ENCODE data around the gene VAV3.

The VAV3 gene

GRCh38 chr1:107670397-107671040 is 294.5 kb downstream of the VAV3 start:
- WGBS, 2 experiments (ENCODE audit: insufficient coverage in 2 of 2) = 85 to 90% methylated on average over 3 of the region's 5 CpGs
- Histone ChIP-seq H3K9me3 (ENCODE audit: control insufficient read depth, low read length) (no peaks in the 10 kb centered on the region), H3K36me3 (ENCODE audit: control insufficient read depth, insufficient read depth, low read length) (no peaks in the 10 kb centered on the region), H3K4me3 (ENCODE audit: extremely low read depth, insufficient read depth, low read length, poor library complexity, severe bottlenecking) (no peak overlapping the region), H3K4me1 (ENCODE audit: control insufficient read depth, insufficient read depth, low read length, poor library complexity, severe bottlenecking) (no peaks in the 10 kb centered on the region), H3K27ac (ENCODE audit: low read depth, low read length, severe bottlenecking) (no peak overlapping the region)

GRCh38 chr1:107669996-107670395 is 295.0 kb downstream of the VAV3 start:
- Histone ChIP-seq H3K27ac (ENCODE audit: low read depth, low read length, severe bottlenecking) (no peak overlapping the region), H3K4me3 (ENCODE audit: extremely low read depth, insufficient read depth, low read length, poor library complexity, severe bottlenecking) (no peak overlapping the region), H3K9me3 (ENCODE audit: control insufficient read depth, low read length) (no peaks in the 10 kb centered on the region), H3K36me3 (ENCODE audit: control insufficient read depth, insufficient read depth, low read length) (no peaks in the 10 kb centered on the region), H3K4me1 (ENCODE audit: control insufficient read depth, insufficient read depth, low read length, poor library complexity, severe bottlenecking) (no peaks in the 10 kb centered on the region)
- whole genome bisulfite sequencing, 2 experiments (ENCODE audit: insufficient coverage in 2 of 2) = 80 to 92% methylated on average over 1 of the region's 1 CpG

DNA sequence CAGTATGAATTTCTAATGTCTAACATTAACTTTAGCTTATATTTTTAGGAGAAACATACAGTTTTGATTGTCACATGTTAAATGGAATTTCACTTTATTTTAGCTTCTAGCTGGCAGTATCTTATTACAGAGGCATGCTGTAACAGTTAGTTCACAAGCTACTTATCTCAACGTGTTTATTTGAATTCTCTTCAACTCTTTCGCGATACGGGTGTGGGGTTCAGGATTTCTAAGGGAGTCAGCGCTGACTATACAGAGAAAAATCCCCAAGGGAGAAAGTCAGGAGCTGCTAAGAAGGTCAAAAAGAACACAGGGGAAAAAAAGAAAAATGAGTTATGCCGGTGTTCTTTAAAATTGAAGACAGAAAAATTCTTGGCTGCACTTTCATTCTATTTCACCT is 296.2 kb downstream of the VAV3 start:
- Histone ChIP-seq H3K27ac (ENCODE audit: low read depth, low read length, severe bottlenecking) (no peak overlapping the region), H3K4me1 (ENCODE audit: control insufficient read depth, insufficient read depth, low read length, poor library complexity, severe bottlenecking) (no peaks in the 10 kb centered on the region), H3K4me3 (ENCODE audit: extremely low read depth, insufficient read depth, low read length, poor library complexity, severe bottlenecking) (no peak overlapping the region), H3K9me3 (ENCODE audit: control insufficient read depth, low read length) (no peaks in the 10 kb centered on the region), H3K36me3 (ENCODE audit: control insufficient read depth, insufficient read depth, low read length) (no peaks in the 10 kb centered on the region)
- WGBS, 2 experiments (ENCODE audit: insufficient coverage in 2 of 2) = 83 to 100% methylated on average over 4 to 5 of the region's 6 CpGs

- Histone ChIP-seq H3K4me1 (ENCODE audit: control insufficient read depth, insufficient read depth, low read length, poor library complexity, severe bottlenecking) (no peaks in the 10 kb centered on the region), H3K4me3 (ENCODE audit: extremely low read depth, insufficient read depth, low read length, poor library complexity, severe bottlenecking) (no peak overlapping the region), H3K36me3 (ENCODE audit: control insufficient read depth, insufficient read depth, low read length) (no peaks in the 10 kb centered on the region), H3K27ac (ENCODE audit: low read depth, low read length, severe bottlenecking) (no peak overlapping the region), H3K9me3 (ENCODE audit: control insufficient read depth, low read length) (no peaks in the 10 kb centered on the region)
- WGBS, 2 experiments (ENCODE audit: insufficient coverage in 2 of 2) = 89% methylated on average over 3 of the region's 5 CpGs; no CpG with 5 or more reads in 1 of the 2 experiments
Observed at GRCh38 chr1:107666493-107666892, 298.5 kb downstream of the VAV3 start.

DNA sequence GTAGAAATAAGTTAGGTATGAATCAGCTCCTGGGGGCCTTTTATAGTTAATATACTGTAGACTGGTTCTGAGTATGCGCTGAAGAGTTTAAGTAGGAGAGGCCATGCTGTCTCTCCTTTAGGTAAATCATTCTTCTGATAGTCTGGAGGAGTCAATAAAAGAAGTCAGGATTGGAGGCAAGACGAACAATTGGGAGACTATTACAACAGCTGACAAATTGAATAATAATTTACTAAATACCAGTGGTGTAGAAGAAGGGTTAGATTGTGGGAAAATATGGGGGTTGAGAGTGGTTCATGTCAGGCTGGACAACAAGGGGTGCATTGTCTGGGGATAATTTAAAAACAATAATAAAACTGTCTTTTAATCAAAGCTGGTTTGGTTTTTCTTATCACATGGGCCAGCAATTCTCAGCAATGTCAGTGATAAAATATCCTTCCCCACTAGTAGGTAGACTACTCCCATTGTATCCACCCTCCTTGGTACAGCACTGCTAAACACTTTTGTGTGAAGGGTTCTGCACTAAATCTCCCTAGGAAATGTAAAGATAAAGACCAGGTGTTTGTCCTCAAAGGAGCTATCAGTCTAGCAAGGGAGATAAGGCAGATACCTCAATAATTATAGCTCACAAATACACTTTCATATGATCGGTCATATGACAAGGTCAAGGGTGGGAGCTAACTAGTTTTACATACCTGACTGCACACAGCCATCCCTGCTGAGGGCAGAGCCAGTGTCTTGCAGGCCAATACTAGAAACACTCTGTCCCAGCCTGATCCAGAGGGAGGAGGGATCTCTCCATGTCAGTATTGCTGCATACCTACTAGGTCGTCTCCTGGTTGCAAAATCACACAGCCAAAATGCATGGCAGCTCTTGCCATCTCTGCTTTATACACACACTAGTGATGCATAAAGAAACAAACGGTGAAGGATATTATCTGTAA is 299.7 kb downstream of the VAV3 start:
- WGBS, 2 experiments (ENCODE audit: insufficient coverage in 2 of 2) = 100% methylated on average over 1 of the region's 5 CpGs; no CpG with 5 or more reads in 1 of the 2 experiments
- Histone ChIP-seq H3K36me3 (ENCODE audit: control insufficient read depth, insufficient read depth, low read length) (no peaks in the 10 kb centered on the region), H3K4me3 (ENCODE audit: extremely low read depth, insufficient read depth, low read length, poor library complexity, severe bottlenecking) (no peak overlapping the region), H3K9me3 (ENCODE audit: control insufficient read depth, low read length) (no peaks in the 10 kb centered on the region), H3K4me1 (ENCODE audit: control insufficient read depth, insufficient read depth, low read length, poor library complexity, severe bottlenecking) (no peaks in the 10 kb centered on the region), H3K27ac (ENCODE audit: low read depth, low read length, severe bottlenecking) (no peak overlapping the region)

GRCh38 chr1:107662971-107663370 is 302.0 kb downstream of the VAV3 start:
- Histone ChIP-seq H3K27ac (ENCODE audit: low read depth, low read length, severe bottlenecking) (no peak overlapping the region), H3K4me1 (ENCODE audit: control insufficient read depth, insufficient read depth, low read length, poor library complexity, severe bottlenecking) (no peaks in the 10 kb centered on the region), H3K9me3 (ENCODE audit: control insufficient read depth, low read length) (no peaks in the 10 kb centered on the region), H3K4me3 (ENCODE audit: extremely low read depth, insufficient read depth, low read length, poor library complexity, severe bottlenecking) (no peak overlapping the region), H3K36me3 (ENCODE audit: control insufficient read depth, insufficient read depth, low read length) (no peaks in the 10 kb centered on the region)
- no CpG with 5 or more reads among the region's 2 CpGs for WGBS, 2 experiments (ENCODE audit: insufficient coverage in 2 of 2)

DNA sequence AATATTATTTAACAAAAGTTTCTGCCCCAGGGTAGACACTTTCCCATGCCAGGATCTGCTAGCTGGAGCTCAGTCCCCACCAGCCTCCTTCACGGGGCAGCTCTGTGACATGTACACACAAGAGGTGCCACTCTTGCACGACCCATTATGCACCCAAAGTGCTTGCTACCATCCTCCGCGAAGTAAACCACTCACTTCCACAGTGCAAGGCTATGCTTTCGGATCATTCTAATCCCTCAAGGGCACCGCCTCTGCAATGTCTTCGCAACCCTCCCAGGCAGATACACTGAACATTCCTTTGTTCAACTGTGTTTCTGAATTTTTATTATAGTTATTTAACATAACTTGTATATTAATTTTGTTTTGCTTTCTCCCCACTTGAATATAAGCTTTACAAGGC is 303.8 kb downstream of the VAV3 start:
- WGBS, 2 experiments (ENCODE audit: insufficient coverage in 2 of 2) = 95 to 100% methylated on average over 4 to 5 of the region's 7 CpGs
- Histone ChIP-seq H3K4me3 (ENCODE audit: extremely low read depth, insufficient read depth, low read length, poor library complexity, severe bottlenecking) (no peak overlapping the region), H3K4me1 (ENCODE audit: control insufficient read depth, insufficient read depth, low read length, poor library complexity, severe bottlenecking) (no peaks in the 10 kb centered on the region), H3K36me3 (ENCODE audit: control insufficient read depth, insufficient read depth, low read length) (no peaks in the 10 kb centered on the region), H3K9me3 (ENCODE audit: control insufficient read depth, low read length) (no peaks in the 10 kb centered on the region), H3K27ac (ENCODE audit: low read depth, low read length, severe bottlenecking) (no peak overlapping the region)

DNA sequence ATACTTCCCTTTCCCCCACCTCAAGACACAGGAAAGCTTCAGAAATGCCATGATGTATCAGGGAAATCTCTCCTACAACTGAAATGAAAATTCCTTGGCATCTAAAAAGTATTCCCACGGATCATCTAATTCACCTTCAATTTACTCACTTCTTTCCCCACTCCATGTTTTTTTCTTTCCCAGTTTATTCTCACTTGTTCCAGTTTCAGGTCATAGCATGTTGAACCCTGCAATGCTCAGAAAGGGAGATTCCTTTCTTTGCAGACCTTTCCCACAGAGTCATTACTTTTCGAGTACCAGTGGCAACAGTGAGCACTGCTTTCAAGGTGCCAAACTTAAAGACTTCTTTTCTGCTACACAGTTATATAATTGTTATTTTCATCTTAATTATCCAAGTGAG is 305.0 kb downstream of the VAV3 start:
- Histone ChIP-seq H3K27ac (ENCODE audit: low read depth, low read length, severe bottlenecking) (no peak overlapping the region), H3K9me3 (ENCODE audit: control insufficient read depth, low read length) (no peaks in the 10 kb centered on the region), H3K4me3 (ENCODE audit: extremely low read depth, insufficient read depth, low read length, poor library complexity, severe bottlenecking) (no peak overlapping the region), H3K36me3 (ENCODE audit: control insufficient read depth, insufficient read depth, low read length) (no peaks in the 10 kb centered on the region), H3K4me1 (ENCODE audit: control insufficient read depth, insufficient read depth, low read length, poor library complexity, severe bottlenecking) (no peaks in the 10 kb centered on the region)
- 88 to 91% methylated on average over 1 to 2 of the region's 2 CpGs for WGBS, 2 experiments (ENCODE audit: insufficient coverage in 2 of 2)

DNA sequence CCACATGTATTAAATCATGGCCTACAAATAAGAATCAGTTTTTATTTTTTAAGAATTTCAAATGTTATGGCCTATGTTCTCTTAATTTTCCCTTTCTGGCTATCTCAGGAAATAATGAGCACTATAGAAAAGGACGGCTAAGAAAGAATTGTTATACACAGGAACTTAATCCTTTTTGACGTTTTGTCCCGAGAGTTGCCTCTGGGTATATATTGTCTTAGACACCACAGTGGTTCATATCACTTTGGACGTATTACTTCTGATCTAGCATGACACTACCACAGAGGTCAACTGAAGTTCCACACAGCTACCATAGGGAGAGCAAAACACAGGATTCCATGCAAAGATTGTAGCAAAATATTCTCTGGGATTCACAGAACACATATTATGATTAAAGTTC is 307.6 kb downstream of the VAV3 start:
- Histone ChIP-seq H3K4me1 (ENCODE audit: control insufficient read depth, insufficient read depth, low read length, poor library complexity, severe bottlenecking) (no peaks in the 10 kb centered on the region), H3K9me3 (ENCODE audit: control insufficient read depth, low read length) (no peaks in the 10 kb centered on the region), H3K36me3 (ENCODE audit: control insufficient read depth, insufficient read depth, low read length) (no peaks in the 10 kb centered on the region), H3K27ac (ENCODE audit: low read depth, low read length, severe bottlenecking) (no peak overlapping the region), H3K4me3 (ENCODE audit: extremely low read depth, insufficient read depth, low read length, poor library complexity, severe bottlenecking) (no peak overlapping the region)
- WGBS, 2 experiments (ENCODE audit: insufficient coverage in 2 of 2) = 94 to 100% methylated on average over 3 of the region's 4 CpGs

DNA sequence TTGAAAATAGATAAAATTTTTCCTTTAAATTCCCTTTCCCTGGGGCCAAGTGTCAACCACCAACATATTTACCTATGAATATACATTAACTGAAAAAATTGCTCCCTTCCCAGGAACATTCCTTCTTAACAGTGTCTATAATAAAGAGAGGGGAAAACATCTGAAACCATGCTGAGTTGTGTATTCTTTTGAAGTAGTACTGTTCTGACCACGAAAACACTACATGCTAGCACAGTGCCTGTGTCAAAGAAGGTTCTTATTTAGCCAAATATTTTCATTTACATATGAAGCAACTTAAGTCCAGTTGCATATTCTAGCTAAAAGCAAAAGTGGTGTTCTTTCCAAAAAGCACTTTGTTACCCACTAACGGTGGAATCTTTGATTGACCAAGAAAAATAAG is 311.2 kb downstream of the VAV3 start:
- no CpG with 5 or more reads among the region's 2 CpGs for WGBS, 2 experiments (ENCODE audit: insufficient coverage in 2 of 2)
- H3K9me3 ChIP-seq (ENCODE audit: control insufficient read depth, low read length) = no peaks in the 10 kb centered on the region
- no peak overlapping the region for H3K4me3 ChIP-seq (ENCODE audit: extremely low read depth, insufficient read depth, low read length, poor library complexity, severe bottlenecking)
- no peaks in the 10 kb centered on the region for H3K36me3 ChIP-seq (ENCODE audit: control insufficient read depth, insufficient read depth, low read length)
- no peak overlapping the region for H3K27ac ChIP-seq (ENCODE audit: low read depth, low read length, severe bottlenecking)
- no peaks in the 10 kb centered on the region for H3K4me1 ChIP-seq (ENCODE audit: control insufficient read depth, insufficient read depth, low read length, poor library complexity, severe bottlenecking)

DNA sequence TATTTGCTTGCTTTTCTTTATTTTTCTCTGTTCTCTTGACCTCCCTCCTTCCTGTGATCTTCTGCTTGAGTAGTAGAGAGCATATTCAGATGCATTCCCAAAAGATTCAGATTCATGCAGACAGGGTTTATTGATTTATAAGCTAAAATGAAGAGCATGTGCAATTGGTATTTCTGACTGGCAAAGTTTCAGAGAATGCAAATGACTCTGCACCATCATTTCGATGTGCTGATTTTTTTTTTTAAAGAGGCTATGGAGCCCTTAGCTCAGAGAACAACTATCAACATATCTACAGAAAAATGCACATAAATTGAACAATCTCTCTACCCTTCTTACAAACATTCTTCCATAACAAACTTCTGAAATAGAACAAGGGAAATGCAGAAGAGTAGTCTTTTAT is 312.0 kb downstream of the VAV3 start:
- no peaks in the 10 kb centered on the region for H3K4me1 ChIP-seq (ENCODE audit: control insufficient read depth, insufficient read depth, low read length, poor library complexity, severe bottlenecking)
- H3K36me3 ChIP-seq (ENCODE audit: control insufficient read depth, insufficient read depth, low read length) = no peaks in the 10 kb centered on the region
- no peak overlapping the region for H3K4me3 ChIP-seq (ENCODE audit: extremely low read depth, insufficient read depth, low read length, poor library complexity, severe bottlenecking)
- no peaks in the 10 kb centered on the region for H3K9me3 ChIP-seq (ENCODE audit: control insufficient read depth, low read length)
- no peak overlapping the region for H3K27ac ChIP-seq (ENCODE audit: low read depth, low read length, severe bottlenecking)
- 86 to 100% methylated on average over 1 of the region's 1 CpG for WGBS, 2 experiments (ENCODE audit: insufficient coverage in 2 of 2)

Measured in mesodermal cell (in vitro differentiated cells).